ENCODE data around the gene DNAJC16.
"Not testable (repeated sequence)": the region's sequence is repeated elsewhere in the genome, so short reads cannot be mapped to it uniquely, and the experiment has no call there.

The DNAJC16 gene

DNA sequence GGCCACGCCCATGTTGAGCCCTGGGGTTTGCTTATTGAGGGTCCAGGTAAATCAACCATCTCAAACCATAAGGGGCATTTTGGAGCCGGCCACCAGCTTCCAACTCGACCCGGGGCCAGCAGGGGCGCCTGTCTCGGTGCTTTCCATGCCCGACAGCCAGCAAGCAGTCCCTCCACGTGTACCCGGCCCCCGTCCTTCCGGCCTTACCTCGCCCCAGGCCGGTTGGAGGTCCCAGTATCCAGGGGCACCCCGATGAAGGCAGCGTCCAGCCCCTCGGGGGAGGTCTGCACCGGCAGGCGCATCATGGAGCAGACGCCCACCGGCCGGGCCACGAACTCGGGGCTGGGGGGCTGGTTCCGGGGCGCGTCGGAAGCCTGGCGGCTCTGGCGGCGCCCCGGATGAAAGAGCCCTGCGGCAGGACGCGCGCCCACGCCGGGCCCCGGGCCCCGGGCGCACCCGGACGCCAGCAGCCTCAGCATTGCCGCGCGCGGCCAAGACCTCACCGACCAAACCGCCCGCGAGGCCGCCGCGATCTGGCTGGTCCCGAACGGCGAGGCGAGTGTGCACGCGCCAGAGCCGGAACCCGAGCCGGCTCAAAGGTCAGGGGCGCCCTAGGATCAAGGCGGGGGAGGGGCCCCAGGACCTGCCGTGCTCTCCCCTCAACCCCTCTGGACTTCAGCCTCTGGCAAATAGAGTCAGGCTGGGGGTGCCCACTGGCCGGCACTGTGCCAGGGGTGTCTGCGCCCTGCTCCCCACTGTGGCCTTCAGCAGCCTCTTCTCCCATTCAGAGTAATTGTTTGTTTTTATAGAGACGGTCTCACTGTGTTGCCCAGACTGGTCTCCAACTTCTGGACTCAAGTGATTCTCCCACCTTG, 58.1 kb downstream of the DNAJC16 start, which contains the start of gene AGMAT:
Gene AGMAT (minus strand): TSS at position 563 of the 875 bp plus-strand sequence. CDS start 84 bp downstream, at position 479.
- DNase-seq: no peak

GRCh38 chr1:15592285-15592684, 65.6 kb downstream of the DNAJC16 start:
- DNase-seq: no peak

GRCh38 chr1:15595809-15596617, 69.4 kb downstream of the DNAJC16 start:
- DNase-seq: no peak

GRCh38 chr1:15598436-15598835, 71.8 kb downstream of the DNAJC16 start:
- no peak for DNase-seq

DNA sequence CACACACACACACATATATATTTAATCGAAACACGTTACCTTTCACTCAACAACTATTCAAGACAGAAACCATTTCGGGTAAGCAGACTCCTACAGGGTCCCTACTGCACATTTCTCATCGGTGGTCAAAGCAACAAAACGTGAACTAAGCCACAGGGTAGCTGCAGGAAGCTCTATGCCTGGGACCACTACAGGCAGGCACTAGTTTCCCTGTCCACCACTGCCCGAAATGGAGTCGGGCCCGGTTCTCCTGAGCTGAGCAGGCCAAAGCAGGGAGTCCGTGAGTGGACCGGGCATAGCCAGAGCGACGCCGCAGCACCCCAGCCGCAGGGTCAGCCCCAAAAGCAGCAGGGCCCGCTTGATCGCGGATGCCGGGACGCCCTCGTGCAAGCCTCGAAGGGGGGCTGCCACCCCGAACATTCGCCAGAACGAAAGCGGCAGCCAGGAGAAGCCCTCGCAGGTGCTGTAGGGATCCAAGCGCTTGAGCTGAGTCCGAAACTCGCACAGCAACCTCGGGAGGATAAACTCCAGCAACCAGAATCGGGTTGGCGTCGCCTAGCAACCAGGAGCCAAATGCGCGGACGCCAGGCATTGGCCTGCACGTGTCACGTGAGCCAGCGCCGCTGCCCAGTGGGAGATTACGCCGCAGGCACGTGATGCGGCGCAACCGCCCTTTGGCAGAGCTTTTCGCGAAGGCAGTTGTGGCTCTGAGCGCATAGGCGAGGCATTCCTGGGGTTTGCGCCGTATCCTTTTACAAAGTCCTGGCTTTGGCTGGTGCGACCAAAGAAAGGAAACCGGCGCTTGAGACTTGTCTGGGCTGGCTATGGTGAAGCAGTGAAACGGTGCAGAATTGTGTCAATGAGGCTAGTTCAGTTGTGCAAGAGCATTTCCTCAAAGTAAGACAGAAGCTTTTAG, 76.7 kb downstream of the DNAJC16 start:
- DNase-seq: peak; percentile 94

DNA sequence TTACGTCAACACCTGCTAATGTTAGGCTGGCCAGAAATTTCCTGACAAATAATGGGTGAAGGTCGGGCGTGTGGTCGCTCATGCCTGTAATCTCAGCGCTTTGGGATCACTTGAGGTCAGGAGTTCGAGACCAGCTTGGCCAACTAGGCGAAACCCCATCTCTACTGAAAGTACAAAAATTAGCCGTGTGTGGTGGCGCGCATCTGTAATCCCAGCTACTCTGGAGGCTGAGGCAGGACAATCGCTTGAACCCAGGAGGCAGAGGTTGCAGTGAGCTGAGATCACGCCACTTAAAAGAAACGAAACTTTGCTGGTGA, 77.3 kb downstream of the DNAJC16 start:
- DNase-seq: not testable (repeated sequence)

- DNase-seq: not testable (repeated sequence)
Observed at GRCh38 chr1:15604400-15604799, 77.8 kb downstream of the DNAJC16 start.

DNA sequence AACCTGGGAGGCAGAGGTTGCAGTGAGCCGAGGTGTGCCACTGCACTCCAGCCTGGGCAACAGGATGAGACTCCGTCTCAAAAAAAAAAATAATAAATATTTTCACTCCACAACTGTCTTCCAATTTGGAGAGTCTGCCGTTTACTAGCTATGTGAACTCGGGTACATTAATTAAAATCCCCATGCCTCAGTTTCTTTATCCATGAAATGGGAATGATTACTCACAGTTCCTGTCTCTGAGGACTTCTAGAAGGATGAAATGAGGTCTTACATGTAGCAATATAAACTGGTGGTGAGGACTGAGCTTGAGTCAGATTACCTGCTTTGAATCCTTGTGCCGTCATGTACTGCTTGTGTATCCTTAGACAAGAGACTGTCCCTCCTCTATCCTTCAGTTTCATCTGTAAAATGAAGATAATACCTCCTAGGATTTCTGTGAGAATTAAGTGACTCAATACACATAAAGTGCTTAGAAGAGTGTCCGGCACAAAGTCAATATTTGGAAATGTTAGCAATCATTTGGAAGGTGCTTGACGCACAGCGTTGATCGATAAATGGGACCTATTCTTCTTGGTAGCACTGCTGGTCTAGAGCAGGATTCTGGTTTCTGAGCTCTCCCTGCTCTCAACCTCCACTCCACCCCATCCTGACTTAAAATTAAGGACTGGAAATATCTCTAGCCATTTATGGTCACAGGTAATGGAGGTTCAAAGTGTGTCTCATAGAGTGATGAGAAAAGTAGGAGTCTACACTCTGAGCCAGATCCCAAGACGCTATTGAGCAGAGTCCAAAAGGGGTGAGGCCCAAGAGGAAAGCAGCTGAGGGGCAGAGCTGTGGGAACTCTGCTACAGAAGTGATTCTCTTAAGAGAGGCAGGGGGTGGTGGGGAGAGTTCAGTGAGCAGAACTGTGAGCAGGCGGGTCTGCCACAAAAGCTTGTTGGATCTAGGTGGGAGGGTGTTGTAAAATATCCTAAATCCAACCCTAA, 79.0 kb downstream of the DNAJC16 start:
- no peak for DNase-seq

DNA sequence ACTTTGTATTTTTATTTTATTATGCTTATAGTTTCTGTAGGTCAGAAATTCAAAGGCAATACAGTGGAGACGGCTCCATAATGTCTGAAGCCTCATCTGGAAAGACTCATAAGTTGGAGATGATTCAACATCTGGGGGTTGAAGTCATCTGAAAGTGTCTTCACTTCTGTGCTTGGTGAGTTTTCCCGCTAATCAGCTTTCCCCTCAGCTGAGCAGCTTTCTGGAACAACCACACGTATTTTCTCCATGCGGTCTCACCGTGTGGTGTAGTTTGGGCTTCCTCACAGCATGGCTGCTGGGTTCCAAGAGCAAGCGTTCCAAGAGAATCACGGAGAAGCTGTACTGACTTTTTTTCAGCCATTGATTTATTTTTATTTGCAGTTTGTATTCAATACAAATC, 83.0 kb downstream of the DNAJC16 start:
- DNase-seq: no peak

DNA sequence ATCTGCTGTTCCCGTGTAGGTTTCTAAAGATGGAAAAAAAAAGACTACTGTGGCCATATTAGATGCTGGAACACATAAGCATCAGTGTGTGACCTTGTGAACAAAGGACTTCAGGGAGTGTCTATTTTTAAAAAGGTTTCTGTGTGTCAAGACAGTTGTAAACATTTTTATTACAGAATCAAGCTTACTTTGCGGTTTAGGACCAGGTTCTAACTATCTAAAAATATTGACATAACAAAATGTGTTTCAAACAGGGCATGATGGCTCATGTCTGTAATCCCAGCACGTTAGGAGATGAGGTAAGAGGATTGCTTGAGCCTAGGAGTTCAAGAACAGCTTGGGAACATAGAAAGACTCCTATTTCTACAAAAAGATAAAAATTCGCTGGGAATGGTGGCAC, 83.5 kb downstream of the DNAJC16 start:
- DNase-seq: peak; percentile 9

DNA sequence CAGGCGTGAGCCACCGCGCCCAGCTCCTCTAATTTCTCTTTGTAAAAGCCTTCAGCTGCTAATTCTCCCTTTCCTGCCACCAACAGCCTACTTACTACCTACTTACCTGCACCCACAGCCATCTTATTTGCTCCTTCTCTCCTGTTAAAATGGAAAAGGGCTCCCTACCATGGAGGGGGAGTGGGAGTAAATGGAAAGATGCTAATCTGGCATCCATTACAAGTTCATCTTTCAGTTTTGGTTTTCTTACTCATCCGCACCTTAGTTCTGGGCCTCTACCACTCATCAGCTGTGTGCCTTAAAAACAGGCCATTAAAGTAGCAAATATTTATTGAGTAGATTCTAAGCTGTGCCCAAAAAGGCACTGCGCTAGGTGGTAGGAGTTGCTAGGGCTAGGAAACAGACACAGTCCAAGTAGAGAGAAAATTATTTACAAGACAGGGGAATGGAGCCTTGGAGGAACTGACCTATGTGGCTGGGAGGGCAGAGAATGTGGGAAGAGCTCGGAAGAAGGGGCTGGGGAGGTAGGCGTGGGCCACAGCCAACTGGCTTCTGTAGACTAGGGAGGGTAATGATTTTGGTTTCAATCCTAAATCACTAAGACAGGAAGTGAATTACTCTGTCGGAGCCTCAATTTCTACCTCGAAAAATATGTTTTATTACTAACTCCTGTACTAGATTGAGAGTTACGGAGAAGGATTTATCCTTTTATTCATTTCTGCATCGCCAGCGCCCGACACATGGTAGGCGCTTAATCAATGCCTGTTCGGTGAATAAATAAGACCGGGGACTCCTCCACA, 89.9 kb downstream of the DNAJC16 start:
- DNase-seq: no peak

DNA sequence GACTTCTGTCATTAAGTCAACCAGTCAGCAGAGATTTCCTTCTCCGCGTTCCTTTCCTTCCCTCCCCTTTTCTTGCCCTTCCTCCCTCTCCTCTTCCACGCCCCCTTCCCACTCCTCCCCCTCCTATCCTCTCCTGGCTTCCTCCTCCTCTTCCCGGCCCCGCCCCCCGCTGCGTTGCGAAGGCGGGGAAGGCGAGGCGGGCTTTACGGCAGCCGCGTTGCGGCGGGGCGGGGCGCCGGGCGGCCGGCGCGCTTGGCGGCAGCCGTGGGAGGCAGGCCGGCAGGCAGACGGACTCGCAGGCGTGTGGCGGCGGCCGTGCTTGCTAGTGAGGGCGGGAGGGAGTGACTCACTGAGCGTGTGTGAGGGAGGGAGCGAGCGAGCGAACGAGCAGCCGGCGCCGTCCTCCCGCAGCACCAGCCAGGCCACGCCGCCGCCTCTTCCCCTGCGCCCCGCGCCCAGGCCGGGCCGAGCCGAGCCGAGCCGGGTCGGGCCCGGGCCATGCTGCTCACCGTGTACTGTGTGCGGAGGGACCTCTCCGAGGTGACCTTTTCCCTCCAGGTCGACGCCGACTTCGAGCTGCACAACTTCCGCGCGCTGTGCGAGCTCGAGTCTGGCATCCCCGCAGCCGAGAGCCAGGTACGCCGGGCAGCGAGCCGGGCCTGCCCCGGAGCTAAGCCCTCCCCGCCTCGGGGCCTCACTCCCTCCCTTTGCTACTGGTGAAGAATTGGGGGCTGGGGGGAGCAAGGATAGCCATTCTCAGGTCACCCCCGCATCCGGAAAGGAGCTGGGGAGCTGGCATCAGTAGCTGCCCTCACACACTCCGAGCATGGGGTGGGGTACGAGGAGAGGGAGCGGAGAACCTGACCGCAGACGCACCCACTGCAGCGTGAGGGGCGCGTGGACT, 90.8 kb downstream of the DNAJC16 start, which contains the start of gene DDI2:
Gene DDI2 (plus strand): TSS at position 286 of the 904 bp plus-strand sequence. CDS start 213 bp downstream, at position 499.
- peak; percentile 93 for DNase-seq

- DNase-seq: no peak
Observed at GRCh38 chr1:15618077-15618654, 91.5 kb downstream of the DNAJC16 start.

- no peak for DNase-seq
Observed at GRCh38 chr1:15618655-15619525, 92.2 kb downstream of the DNAJC16 start.

DNA sequence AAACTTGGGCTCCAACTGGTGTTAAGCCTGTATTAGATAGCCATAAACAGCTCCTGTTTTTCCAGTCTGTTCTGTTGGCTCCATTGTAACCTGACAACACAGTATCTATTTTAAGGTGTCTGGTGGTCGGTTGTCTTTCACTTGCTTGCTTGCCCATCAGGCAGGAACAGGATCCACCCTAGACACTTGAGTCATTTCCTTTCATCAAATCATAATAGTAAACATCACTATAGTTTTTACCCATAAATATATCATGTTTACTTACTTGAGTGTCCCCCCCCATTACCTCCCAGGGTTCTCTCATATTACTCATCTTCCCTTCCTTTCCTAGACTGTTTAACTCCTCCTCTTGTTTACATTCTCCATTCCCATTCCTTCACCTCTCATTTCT, 93.5 kb downstream of the DNAJC16 start:
- DNase-seq: no peak

- DNase-seq: no peak
Observed at GRCh38 chr1:15620902-15621682, 94.4 kb downstream of the DNAJC16 start.

GRCh38 chr1:15621975-15622374, 95.3 kb downstream of the DNAJC16 start:
- no peak for DNase-seq
